Activated CD4-positive, alpha-beta T cell treated with anti-CD3 and anti-CD28 coated beads, Interleukin-2, amount 50 U/mL, for 24 hours (primary cell): ENCODE results near the gene KLC1.

ENCODE experiments used
- DNase-seq, 2 donors: peaks; one replicate each; pipeline ENCODE4 v3.0.0-alpha.2; 2020; ENCODE audit warnings: low read depth in 1 of 2, low spot score in 1 of 2

Gene KLC1

DNA sequence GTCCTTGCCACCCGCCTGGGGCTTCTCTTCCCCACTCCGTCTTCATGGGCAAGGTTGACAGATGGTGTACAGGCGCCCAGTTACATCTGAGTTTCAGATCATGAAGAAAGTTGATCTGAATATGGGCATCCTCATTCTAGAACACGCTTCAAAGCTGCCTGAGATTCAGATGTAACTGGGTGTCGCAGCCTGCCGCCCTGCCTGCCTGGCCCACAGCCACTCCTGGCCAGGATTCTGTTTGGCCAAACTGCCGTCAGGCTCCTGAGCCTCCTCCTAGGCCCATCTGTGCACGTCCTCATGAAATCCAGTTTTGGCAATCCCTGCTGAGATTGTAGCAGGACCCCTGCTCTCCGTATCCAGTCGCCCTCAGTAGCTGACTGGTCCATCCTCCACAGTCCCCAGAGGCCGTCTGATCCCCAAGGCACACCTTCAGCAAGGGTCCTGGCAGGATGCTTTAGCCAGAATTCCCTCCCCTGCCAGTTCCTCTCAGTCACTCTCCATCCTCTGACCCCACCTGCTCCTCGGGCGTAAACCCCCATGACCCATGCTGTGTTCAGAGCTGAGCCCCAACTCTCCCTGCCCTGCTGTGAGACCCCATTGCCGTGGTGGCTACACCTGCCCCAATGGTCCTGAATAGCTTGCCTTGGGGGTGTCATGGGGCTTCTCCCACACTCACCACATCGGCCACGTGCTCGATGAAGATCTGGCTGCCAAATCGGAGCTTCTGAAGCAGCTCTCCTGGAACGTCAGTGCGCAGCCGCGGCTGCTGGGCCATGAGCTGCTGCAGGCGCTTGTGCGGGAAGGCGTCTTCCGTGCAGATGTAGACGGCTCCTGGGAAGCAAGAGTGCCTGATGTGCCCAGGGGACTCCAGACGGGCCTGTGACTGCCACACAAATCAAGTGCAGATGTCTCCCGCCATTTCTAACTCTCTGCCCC is 73.8 kb downstream of the KLC1 start:
- no peak for DNase-seq

DNA sequence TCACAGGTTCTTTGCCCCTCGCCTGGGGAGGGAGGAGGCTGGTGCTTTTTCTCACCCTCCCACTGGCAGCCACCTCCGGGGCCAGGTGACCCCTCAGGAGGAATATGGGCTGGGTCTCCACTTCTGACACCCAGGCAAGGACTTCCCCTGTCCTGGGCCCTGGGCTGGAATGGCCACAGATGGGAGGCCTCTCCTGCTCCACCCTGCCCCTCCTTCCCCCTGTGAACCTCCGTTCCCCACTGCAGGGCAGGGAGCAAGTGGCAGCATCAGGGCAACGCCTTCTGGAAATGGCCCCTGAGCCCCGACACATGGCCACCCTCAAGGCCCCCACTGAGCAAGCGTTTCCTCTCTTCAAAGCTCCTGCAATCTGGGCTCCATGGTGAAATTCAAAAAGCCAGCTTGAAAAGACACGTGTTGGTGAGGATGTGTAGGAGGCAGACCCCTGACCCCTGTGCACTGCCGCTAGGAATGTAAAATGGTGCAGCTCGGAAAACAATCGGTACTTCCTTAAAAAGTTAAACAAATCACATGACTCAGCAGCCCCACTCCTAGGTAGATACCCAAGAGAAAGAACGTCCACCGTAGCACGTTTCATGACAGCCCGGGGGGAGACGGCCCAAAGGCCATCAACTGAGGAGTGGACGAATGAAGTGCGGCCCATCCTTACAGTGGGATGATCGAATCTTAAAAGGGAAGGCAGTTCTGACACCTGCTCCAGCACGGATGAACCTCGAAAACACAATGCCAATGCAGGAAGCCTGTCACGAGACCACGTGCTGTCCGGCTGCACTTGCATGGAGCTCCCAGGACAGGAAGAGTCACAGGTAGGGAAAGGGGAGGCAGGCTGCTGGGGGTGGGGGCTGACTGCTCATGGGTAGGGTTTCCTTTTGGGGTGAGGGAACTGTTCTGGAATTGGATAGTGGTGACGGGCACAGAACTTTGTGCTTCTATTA is 74.7 kb downstream of the KLC1 start:
- DNase-seq: no peak

DNA sequence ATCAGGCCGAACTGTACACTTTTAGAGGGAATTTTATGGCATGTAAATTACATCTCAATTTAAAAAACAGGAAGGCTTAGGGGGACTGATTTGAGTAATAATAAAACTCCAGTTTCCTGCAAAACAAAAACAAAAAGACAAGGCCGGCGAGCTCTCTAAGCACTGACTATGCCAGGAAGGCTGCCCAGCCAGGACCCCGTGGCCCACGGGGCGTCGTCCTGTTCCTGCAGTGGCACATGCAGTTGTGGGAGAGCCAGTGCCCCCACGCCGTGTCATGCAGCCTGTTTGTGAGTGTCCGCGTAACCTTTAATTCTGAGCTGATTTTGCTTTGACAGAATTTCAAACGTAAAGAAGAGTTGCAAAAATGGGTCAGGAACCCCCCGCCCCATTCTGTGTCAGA is 75.7 kb downstream of the KLC1 start:
- no peak for DNase-seq

DNA sequence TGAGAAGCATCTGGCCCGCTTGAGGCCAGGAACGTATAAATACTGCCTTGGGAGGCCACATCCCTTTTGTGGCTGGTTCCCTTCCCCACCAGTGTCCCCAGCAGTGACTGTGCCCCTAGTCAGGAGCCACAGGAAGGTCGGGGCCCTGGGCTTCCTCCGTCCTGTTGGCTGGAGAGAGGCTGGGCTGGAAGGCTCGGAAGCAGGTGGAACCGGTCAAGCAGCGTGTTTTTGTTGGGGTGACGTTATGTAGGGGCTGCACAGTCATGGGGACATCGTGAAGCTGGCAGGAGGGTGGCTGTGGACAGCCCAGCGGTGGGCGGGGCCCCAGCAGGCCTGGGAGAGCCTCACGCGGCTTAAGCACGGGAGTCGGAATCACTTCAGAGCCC is 76.1 kb downstream of the KLC1 start:
- DNase-seq: no peak

DNA sequence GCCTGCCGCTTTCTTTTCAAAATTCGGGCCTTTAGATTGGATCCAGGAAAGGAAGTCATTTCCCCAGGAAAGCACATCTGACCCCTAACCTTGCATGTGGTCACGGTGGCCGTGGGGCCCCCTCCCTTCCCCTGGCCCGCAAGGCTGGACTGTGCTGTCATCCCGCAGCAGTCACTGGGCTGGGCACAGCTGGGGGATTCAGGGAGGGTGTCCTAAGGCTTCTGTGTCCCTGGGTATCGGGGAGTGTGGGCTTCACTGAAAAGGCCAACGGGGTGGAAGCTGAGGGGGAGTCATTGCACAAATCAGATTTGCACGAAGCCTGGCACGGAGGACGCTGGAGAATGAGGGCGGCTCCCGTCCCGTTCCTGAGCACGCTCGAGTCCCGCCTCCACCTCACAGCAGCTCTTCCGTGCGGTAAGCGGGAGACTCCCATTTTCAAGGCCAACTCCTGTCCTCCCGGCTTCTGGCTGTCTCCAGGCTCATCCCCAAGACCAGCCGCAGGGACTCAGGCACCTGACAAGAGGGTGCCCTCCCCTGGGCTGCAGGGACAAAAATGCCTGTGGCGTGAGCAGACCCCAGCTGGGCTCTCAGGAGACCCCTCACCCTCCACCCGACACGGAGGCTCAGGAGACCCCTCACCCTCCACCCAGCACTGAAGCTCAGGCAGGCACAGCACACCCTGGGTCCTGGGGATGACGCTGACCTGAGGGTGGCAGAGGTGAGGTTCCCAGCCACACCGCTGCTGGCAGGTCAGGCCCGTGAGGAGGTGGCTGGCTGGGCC is 76.7 kb downstream of the KLC1 start:
- DNase-seq: no peak

DNA sequence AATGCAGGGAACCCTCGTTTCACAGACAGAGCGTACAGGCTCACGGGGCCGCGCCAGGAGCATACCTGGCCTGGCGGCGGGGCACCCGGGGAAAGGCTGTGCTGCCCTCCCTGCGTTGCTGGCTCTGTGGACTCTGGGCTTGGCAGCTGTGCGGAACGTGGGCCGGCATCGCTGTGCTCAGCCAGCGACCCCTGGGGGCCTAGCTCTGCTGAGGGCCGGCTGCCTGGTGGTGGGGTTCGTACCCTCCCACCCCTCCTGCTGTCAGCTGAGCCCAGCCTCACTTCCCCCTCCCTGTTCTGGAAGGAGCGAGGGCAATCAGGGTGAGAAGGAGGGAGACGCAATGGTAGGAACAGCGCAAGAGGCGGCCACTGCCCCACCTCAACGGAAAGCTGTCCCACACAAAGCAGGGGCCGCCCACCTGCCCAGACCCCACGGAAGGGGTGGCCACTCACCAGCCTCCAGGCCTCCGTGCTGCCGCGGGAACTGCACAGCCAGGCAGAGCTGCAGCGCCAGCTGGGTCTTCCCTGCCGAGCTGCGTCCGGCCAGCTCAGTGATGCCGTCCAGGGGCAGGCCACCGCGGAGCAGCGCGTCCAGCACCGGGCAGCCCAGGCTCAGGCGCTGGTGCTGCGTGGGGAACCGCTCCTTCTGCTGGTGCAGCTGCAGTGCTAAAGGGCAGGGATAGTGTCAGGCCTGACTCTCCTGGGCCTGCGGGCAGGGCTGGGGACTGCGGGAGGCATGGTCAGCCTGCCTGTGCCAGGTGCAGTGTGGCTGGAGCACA is 77.7 kb downstream of the KLC1 start:
- DNase-seq: no peak

DNA sequence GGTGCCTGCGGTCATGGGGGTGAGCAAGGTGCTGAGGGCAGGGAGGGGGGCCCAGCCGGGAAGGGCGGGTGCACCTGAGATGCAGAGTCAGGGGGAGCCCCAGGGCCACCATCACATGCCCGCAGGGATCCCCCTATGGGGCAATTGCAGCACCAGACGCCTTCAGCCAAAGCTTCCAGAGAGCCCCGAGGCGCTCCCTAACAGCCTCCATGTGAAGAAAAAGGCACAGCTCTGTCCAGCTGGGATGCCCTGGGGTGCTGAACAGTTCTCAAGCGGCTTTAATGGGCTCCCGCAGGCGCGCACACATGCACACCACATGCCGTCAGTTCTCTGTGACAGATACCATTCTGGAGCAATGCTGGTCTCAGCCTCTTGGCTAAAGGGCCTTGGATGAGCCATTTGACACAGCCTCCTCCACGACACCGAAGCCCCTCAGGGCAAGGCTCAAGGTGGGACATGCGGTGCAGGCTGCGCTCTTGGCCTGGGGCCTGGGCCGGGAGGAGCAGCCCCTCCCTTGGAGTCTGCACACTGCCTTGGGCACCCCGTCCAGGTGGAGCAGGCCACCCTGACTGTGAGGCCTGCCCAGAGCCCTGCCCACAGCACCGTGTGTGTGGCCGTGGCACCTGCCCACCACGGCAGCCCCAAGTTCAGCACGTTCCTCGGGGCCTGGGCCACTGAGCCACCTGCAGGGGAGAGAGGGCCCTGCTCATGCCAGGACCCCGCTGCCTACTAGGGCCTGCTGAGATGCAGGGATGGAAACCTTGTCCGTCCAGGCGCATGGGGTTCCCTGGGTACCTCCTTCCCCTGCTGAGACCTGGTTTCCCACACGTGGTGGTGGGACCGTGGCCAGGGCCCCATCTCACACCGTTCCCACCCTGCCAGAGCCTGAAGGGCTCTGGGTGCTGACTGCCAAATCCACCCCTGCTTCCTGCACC is 78.6 kb downstream of the KLC1 start:
- DNase-seq: no peak

DNA sequence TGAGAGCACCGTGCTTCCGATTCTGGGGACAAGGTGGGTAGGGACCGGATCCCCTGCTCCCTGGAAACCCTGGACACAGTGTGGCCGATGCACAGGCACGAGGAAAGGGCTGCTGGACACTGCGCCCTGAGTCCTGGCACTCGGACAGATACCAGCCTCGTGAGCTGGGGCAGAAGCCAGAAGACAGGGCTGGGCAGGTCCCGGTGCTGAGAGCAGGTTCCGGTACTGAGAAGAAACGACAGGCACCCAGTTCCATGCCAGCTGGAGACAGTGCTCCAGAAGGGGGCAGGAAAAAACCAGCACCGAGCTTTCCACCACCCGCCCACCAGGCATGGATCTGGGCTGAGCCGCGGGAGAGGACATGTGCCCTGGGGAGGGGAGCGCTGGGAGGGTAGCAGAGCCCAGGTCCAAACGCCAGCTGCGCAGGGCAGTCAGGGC is 79.8 kb downstream of the KLC1 start:
- no peak for DNase-seq

DNA sequence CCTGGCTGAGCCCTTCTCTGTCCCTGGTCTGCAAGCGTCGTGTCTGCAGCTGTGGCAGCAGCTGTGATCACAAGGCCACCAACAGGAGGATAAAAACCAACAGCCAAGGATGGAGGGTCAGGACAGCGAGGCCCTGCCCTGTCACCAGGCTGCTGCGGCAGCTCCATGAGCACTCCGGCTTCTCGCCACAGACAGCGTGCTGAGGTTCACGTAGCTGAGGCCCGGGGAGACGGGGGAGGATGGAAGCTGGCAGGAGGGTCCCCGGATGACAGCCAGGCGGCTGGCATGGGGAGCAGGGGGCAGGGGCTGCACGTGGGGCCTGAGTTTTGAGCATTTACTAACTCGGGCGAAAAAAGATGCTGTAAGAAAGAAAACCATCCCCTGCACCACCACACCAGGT is 80.8 kb downstream of the KLC1 start:
- no peak for DNase-seq

DNA sequence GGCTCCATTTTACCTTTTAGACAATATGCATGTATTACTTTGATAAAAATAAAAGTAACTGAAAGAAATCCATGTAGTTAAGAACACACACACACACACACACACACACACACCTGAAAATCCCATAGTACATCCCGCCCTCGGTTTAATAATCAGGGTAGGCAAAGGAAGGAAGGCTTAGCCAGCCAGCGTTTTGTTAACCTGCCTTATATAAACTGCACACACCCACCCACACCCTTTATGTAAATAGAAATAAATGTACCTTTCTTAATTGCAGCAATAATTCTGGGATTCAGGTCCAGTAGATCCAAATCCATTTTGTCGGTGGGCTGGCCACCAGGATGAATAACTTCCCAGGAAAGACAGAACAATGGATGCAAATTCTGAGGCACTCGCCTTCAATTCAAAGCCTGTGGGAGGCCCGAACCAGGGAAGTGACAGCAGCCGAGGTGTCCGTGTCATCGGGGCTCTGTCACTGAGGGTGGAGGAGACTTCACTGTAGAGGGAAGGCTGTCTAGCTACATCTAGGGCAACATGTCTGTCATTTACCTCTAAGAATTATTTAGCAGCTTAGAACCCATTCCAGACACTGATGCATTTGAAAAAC is 81.9 kb downstream of the KLC1 start:
- no peak for DNase-seq

DNA sequence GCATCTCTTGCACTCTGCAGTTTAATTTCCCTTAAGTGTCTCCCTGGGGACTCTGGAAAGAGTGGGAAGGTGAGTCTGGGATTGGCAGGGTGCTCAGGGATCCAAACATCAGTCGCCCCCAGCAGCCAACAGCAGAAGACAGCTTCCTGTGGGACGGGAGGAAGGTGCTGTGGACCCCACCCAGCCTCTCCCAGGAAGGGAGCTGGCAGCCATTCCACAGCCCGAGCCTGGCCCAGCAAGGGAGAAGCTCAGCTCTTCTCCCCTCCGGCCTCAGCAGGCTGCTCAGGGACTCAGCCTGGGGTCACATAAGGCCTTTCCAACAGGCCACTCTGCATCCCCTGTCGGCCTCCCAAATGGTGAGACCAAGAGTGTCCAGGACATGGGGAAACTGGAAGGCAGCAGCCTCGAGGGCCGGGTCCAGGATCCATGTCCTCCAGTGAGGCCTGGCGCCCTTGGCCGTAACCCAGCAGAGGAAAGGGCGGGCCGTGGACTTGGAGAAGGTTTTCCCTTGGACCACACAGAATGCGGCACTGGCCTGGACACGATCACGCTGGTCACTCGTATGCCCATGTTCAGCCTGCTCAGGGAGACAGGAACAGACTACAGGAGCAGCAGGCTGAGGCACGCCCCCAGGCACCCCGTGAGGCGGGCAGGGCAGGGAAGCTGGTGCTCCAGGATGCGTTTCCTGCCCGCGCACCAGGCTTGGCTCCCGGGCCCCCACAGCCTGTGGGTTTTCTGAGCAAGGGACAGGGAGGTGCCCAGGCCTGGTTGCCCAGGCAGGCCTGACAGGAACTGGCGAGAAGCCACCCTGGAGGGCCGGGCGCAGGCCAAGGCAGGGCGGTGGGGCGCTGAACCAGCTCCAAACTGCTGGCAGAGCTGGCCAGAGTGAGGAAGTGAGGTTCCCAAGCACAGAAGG is 82.8 kb downstream of the KLC1 start:
- no peak for DNase-seq

DNA sequence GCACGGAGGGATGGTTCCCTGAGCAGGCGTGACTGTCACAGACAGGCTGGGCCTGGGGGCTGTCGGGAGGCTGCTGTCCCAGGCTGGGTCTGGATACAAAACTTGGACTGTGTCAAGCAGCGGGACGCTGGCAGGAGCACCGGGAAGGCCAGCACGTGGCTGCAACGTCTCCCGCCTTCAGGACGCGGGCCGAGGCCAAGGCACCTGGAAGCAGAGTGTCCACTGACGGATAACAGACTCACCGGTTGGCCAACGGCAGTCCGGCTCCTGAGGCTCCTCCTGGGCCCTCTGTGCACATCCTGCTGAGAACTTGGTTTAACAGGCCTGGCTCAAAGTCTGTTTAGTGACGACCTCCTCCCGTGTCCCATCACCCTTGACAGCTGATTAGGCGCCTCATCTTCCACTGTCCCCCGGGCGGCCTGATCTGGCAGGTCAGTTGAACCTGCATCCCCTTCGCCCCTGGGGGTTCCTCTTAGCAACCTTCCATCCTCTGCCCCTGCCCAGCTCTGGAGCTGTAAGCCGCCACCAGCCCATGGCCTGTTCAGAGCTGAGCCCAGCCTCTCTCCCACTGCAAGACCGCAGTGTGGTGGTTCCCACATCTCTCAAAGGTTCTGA is 83.7 kb downstream of the KLC1 start:
- DNase-seq: no peak

DNA sequence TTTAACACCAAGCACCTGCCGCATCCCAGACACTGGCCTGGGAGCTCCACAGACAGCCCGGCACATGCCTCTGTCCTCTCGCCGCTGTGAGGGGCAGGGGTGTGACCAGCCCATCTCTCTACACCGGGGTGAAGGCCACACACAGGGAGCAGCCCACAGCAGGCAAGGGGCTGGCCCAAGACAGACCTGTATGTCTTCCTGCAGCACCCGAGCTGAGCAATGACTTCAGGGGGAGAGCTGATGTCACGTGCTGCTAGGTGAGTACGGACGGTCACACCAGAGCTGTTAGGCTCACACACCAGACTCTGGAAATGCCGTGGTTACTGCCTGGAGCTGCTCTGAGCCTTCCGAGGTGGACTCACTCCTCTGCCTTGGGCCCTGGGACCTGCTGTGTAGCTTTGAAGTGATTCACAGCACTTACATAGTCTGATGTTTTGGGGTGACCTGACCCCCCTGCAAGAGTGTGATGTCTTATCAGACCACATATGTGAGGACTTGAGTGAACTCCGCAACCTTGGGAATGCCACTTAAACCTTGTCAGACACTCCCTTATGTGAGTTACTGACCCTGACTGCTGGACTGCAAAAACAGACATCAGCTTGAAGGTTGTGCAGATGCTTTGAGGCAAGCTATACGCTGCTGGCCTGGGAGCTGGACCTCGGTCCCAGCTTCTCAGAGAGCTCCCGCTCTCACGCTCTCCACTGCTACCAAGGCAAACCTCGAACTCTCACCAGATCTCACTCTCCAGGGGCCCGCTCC is 84.5 kb downstream of the KLC1 start:
- DNase-seq: no peak

DNA sequence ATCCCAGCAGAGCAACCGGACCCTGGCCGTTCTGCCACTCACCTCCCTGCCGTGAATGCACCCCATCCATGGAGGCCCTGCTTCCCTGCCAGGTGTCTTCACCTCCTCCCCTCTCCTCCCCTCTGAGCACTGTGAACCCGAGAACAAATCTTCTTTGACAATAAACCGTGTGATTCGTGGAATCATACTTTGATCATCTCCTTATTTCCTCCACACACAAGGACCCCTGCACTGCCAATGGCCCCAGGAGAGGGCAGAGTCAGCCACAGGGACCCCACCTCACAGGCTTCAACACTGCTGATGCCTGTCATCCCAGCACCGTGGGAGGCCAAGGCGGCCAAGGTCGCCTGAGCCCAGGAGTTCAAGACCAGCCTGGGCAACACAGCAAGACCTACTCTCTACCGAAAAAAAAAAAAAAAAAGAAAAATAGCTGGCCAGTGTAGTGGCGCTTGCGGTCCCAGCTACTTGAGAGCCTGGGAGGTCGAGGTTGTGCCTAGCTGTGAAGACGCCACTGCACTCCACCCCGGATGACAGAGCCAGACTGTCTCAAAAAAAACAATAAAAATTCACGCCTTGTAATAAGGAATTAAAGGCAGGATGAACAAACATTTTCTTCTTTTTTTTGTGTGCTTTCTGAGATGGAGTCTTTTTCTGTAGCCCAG is 85.2 kb downstream of the KLC1 start:
- no peak for DNase-seq

DNA sequence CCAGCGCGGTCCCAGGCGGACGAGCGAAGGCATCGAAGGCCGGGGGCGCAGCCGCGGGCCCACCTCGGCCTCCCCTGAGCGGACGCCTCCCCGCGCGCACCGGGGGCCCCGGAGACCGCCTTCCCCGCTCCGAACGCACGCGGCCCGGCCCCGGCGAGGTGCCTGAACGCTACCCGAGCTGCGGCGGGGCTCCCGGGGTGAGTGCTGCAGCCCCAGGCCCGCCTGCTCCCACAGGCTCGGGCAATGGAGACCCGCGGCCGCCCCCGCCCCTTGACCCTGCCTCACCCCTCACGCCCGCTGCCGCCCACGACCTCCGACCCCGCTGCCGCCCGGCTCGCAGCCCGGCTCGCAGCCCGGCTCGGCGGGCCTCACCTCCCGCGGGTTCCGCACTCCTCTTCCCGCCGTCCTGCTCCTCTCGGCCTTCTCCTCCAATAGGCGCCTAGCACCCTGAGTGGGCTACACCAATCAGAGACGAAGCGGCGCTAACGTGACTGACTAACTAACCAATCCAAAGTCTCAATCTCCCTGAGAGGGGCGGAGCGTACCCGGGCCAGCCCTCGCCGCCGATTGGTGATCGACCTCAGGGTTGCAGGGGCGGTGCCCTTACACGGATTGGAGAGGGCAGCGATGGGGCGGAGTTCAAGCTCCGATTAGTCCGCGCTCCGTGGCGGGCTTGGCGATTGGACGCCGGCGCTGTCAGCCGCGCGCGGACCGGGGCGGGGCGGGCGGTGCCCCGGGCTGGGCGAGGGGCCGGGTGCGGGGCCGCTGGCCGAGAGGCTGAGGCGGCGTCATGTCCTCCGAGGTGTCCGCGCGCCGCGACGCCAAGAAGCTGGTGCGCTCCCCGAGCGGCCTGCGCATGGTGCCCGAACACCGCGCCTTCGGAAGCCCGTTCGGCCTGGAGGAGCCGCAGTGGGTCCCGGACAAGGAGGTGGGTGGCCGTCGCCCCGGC is 86.3 kb downstream of the KLC1 start, which contains the start of the genes XRCC3 and ZFYVE21:
Gene XRCC3 (minus strand): TSS at position 400 of the 949 bp plus-strand sequence. CDS start 4,364 bp downstream, outside the sequence.
Gene ZFYVE21 (plus strand): TSS at position 759 of the 949 bp plus-strand sequence. CDS start 32 bp downstream, at position 791.
- DNase-seq: peak; percentile 98 to 100
